ENCODE data around the gene FGF12.

FGF12 gene

DNA sequence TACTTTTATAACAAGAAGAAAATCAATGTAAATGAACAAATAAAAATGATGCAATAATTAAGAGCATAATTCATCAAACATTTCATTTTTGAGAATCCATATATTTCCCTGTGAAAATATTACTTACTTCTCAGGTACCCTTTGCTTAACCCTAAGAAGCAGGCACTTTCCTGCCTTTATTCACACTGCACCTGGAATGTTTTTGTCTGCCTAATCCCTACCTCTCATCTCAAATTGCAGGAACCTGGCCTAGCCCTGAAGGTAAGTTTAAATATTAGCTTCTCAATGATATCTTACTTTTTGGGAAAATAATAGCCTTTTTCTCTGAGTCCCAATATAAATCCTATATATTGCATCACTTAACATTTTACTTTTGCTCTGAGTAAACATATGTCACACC, 559.1 kb downstream of the FGF12 start:
- no peak for FAIRE-seq

DNA sequence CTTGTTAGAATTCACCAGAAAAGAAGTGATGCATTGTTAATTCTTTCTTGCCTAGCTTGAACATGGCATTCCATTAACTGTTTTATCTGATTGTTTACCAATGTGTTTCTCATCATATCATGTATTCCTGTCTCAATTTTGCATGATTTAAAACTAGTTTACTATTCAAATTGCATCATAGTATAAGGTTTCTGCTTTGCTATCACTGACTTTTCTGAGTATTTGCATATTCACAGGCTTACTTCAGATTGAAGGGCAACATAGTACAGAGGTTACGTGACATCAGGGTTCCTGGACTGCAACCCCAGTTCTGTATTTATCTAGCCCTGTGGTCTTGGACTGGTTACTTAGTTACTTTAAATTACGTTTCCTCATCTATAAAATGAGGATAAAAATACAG, 561.8 kb downstream of the FGF12 start:
- FAIRE-seq (no peak), DNase-seq (ENCODE audit: insufficient read length, low spot score) (no peak)

More for the DNA sequence above, 559.1 kb downstream of the FGF12 start:
- DNase-seq (ENCODE audit: insufficient read length, low spot score), result no peak

DNA sequence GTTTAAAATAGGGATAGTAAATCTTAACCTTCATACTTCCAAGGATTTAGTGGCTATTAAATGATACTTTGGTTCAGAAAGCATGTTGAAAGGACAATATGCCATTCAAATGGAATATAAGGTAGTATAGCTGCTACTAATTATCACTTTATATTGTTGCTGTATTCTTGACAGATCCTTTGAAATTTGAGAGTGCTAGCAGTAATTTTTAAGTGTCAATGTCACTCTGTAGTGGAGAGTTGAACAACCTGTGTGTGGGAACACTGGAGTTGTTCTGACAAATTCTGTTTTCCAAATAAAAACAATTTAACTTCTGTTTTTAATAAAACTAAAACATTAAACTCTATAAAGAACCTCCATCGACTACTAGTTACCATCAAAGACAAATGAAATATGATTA, 565.7 kb downstream of the FGF12 start:
- DNase-seq (ENCODE audit: insufficient read length, low spot score) (no peak), FAIRE-seq (no peak)

DNA sequence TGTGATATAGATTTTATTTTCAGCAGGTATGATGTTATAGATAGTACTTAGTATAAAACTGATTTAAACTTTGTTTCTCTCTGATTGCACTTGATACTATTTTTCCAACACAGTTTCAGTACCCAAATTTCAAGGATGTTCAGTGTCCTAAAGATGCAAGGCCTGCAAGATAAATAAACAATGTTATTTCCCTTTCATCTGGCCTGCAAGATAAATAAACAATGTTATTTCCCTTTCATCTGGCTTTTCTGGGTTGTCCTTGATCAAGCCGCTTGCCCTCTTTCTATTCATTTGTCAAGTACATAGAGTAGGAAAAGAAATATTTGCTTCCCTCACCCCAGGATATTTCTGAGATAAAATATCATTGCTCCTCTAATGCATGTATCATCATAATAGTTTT, 571.0 kb downstream of the FGF12 start:
- FAIRE-seq (no peak), DNase-seq (ENCODE audit: insufficient read length, low spot score) (no peak)

DNA sequence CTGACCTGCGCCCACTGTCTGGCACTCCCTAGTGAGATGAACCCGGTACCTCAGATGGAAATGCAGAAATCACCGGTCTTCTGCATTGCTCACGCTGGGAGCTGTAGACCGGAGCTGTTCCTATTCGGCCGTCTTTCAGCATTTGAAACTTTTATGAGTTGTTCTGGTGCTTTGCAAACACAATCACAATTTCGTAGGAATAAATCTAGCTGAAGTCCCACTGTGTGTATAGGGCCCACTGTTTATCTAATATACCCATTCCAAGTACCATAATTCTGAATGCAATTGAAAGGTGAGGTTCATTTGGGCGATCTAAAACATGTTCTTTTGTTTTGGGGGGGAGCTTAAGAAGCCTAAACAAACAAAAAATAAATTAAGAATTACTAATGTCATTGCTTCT, 572.1 kb downstream of the FGF12 start:
- FAIRE-seq, result no peak
- DNase-seq (ENCODE audit: insufficient read length, low spot score), result no peak

DNA sequence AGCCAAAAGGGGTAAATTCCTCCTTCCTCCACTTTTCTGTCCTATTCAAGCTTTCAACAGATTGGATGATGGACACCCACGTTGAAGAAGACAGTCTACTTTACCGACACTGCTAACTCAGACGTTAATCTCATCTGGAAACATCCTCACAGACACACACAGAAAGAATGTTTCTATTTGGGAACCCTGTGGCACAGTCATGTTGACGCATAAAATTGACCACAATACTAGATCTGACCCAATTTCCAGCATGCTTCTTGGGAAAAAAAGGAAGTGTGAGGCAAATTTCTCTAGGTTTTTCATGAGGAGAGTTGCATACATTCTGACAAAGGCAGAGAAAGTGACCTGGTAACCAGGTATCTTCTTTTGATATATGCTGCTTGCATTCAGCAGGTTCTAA, 594.1 kb downstream of the FGF12 start:
- FAIRE-seq (no peak), DNase-seq (ENCODE audit: insufficient read length, low spot score) (no peak)

DNA sequence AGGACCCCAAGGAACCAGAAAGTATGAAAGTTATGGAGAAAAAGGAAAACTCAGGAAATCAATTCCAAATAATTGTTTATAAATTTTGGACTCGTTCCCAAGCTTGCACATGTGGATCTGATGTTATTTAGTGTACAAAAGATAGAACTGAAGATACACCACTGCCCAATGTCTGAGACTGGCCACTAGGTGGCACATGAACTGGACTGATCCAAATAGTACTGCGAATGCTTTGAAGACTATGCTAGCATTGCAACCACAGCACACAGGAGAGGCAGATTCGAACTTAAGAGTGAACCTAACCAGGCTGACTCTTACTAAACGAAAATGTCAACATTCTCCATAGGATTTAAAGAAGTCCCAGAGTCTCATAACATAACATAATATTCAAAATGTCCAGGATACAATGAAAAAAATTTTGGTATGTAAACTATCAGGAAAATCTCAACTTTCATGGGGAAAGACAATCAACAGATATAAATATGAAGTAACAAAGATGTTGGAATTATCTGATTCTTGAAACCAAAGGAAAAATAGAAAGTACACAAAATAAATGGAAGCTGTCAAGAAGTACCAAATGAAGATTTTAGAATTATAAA, 596.7 kb downstream of the FGF12 start:
- FAIRE-seq (peak; percentile 88), DNase-seq (ENCODE audit: insufficient read length, low spot score) (no peak)

DNA sequence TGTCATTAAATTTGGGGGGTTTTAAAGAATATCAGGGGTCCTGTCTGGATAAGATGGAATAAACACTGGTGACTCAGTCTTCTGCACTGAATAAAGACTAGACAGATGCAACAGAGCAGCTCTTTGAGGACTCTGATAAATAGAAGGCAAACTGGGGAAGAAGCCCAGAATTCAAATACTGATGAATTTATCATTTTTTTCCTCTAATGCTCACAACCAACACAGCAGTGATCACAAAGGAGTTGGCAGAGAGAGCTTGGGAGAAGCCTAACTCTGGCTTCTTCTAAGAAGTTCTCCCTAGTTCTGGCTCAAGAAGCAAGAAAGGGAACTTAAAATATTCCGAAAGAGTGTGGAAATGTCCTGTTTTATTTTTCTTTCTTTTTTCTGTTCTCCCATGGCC, 597.8 kb downstream of the FGF12 start:
- FAIRE-seq (peak; percentile 61), DNase-seq (ENCODE audit: insufficient read length, low spot score) (no peak)

DNA sequence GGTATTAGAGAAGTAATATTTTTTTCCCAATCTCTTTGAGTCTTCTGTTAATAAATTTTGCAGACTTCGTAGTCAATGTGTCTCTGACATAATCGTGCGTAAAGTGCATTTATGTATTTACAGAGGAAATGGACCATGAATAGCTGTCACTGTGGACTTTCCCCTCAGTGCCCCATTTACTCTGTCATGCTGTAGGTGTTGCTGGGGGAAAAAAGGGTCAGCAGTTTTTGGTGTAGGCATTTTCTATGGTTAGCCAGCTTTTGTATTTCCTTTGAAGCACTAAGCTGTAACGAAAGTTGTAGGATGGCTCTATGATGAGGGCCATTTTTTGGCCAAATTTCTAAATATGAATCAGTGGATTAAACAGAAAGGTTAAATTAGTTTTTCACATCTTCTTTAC, 598.4 kb downstream of the FGF12 start:
- DNase-seq (ENCODE audit: insufficient read length, low spot score) (no peak), FAIRE-seq (peak; percentile 87)

DNA sequence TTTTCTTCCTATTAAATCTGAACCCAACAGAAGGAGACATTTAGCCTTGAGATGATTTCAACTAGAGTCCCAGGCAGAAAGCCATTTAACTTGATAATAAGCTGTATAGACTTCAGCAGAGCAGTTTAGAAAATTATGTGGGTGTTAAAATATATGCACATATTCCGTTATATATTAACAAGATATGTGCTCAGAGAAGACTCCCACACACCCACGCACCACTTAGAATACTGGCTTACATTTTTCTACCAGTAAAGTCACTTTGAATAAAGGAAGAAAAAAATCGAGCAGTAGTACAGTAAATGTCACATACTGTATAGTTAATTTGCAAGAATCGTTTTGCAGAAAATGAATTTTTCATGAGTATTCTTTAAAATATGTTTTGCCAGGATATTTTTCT, 599.3 kb downstream of the FGF12 start:
- FAIRE-seq (peak; percentile 84), DNase-seq (ENCODE audit: insufficient read length, low spot score) (no peak)

DNA sequence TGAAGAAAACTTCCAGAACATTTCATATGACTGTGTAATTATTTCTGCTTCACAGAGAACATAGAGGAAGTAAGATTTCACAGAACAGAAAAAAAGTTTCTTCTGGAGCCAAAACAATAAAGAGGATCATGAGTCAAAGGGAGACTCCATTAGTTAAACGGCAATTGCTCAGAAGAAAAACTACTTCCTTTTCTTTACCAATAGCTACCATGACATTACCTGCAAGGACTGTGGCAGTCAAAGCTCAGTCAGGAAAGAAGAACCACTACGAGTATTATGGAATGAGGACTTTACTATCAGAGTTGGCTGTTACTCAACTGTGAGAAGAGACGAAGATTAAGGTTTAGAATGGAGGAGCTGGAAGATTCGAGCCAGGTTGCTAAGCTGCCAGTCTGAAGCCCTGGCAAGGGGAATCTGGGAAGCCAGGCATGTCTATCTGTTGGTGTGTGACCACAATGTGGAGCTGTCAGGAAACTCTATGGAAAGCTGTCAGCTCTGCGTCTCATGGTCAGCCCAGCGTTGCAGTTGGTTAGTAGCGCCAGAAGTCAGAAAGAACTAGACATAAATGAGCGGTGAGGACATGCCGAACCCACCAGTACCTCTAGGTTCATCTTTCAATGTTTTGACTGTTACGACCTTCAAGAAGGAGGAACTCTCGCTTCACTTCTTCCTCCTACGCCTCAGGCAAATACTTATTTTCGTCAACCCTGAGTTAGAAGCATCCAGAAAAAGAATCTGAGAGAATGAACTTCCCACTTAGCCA, 604.3 kb downstream of the FGF12 start:
- FAIRE-seq (peak; percentile 78), DNase-seq (ENCODE audit: insufficient read length, low spot score) (no peak)

DNA sequence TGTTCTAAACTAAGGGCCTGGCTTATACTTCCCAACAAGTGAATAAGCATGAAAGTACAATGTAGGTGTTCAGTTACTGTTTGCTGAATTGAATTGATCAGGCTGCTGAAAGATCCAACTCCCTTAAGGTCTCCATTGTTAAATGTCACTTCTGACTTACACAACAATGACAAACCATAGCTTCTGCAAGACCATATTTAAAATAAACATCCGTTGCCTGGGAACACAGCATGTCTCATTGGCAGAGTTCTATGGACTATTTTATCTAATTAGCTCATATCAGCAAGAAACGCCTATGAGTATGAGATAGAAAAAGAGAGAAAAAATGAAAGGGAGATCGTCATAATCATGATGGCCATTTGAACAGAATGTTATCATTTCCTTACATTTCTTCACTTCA, 605.4 kb downstream of the FGF12 start:
- no peak for DNase-seq (ENCODE audit: insufficient read length, low spot score)
- FAIRE-seq, result no peak

DNA sequence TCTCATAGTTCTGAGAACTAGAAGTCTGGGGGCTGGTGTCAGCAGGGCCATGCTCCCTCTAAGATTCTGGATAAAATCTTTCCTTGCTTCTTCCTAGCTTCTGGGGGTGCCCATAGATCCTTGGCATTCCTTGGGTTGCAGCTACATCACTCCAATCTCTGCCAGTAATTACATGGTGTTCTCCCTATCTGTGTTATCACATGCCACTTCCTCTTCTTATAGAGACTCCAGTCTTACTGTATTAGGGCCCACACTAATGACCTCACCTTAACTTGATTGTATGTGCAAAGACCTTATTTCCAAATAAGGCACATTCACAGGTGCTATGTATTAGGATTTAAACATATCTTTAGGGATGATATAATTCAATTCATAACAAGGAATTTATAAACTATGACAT, 618.5 kb downstream of the FGF12 start:
- DNase-seq (ENCODE audit: insufficient read length, low spot score) (no peak), FAIRE-seq (peak; percentile 4)

DNA sequence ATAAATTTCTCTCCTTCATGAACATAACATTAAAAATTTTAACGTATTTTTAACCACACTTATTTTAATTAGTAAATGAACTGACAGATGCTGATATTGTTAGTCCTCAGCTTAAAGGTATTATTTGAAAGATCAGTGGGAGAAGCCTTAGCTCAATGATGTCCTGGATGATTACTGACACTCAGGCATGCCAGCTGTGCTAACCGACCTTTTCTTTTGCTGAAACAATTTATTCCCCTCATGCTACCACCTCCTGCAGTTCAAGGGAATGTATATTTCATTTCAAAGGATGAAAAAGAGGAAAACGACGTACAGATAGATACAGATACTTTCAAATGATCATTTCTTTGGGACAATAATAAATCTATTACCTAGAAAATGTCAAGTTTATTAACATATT, 620.8 kb downstream of the FGF12 start:
- no peak for DNase-seq (ENCODE audit: insufficient read length, low spot score)
- no peak for FAIRE-seq

DNA sequence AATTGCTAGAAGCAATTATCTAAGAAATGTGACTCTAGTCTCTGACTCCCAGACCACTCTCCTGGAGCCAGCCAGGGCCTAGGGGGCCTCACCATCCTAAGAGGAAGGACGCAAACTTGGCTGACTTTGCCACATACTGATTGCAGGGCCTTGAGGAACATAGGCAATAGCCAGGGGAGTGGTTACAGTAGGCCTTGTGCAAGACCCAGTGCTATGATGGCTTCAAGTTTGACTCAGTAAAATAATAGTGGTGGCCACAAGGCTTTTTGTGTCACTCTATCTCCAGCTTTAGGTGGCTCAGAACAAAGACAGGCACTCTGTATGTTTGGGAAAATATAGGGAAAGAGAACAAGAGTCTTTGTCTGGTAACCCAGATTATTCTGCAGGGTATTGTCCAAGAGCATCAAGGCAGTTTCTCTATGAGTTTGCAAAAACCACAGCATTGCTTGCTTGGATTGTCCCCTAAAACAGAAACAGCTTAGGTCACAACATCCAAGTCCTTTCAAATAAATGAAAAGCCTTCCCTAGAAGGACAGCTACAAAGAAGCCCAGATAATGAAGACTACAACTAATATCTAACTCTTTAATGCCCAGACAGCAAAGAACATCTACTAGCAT, 634.8 kb downstream of the FGF12 start:
- FAIRE-seq, result peak; percentile 68
- no peak for DNase-seq (ENCODE audit: insufficient read length, low spot score)

DNA sequence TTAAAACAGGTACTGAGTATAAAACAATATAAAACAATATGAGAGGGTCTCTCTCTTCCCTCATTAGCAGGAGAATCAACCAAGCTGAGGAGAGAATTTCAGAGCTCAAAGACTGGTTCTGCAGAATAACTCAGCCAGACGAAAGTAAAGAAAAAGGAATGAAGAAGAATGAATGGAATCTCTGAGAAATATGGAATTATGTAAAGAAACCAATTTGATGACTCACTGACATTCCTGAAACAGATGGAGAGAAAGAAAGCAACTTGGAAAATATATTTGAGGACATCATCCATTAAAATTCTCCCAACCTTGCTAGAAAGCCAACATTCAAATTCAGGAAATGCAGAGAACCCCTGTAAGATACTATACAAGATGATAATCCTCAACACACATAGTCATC, 635.5 kb downstream of the FGF12 start:
- DNase-seq (ENCODE audit: insufficient read length, low spot score) (no peak), FAIRE-seq (peak; percentile 51)

DNA sequence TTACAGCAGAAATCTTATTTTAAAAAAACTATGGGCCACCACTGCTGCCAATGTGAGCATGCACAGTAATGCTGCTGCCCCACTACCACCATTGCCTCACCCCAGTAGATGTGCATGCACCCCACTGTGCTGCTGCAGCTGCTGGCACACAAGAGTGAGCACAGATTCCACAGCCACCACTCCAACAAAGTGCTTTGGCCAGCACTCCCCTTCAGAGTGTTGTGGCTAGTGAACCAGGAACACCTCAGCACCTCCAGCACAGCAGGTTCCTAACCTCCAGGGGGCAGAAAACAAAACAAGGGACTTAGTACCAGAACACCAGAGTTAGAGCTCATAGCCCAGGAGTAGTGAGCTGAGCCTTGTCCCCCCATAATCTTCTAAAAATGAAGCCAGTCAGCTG, 636.8 kb downstream of the FGF12 start:
- peak; percentile 4 for FAIRE-seq
- DNase-seq (ENCODE audit: insufficient read length, low spot score), result peak; percentile 7
